HK-2 (cell line): ENCODE data around the gene ST14.
"Not testable (repeated sequence)": the region's sequence is repeated elsewhere in the genome, so short reads cannot be mapped to it uniquely, and the experiment has no call there.

Experiments
- DNase-seq: peaks from one replicate; pipeline ENCODE4 v3.0.0-alpha.2; 2018; ENCODE audit not compliant: unreplicated experiment

The ST14 gene

GRCh38 chr11:130188047-130188446, 28.5 kb downstream of the ST14 start:
- no peak for DNase-seq

- DNase-seq: no peak
Measured at GRCh38 chr11:130188585-130189347, 29.2 kb downstream of the ST14 start.

GRCh38 chr11:130189492-130190210, 30.1 kb downstream of the ST14 start:
- DNase-seq: no peak

- DNase-seq: no peak
Measured at GRCh38 chr11:130190371-130190881, 30.8 kb downstream of the ST14 start.

GRCh38 chr11:130191896-130192295, 32.3 kb downstream of the ST14 start:
- DNase-seq: no peak

- DNase-seq: no peak
Measured at GRCh38 chr11:130192845-130193267, 33.3 kb downstream of the ST14 start.

- DNase-seq: not testable (repeated sequence)
Measured at GRCh38 chr11:130193551-130193950, 34.0 kb downstream of the ST14 start.

- DNase-seq: no peak
Measured at GRCh38 chr11:130194241-130195023, 34.9 kb downstream of the ST14 start.

GRCh38 chr11:130197386-130198035, 37.9 kb downstream of the ST14 start:
- DNase-seq: no peak

- DNase-seq: no peak
Measured at GRCh38 chr11:130198292-130198691, 38.7 kb downstream of the ST14 start.

GRCh38 chr11:130198964-130199363, 39.4 kb downstream of the ST14 start:
- DNase-seq: no peak

GRCh38 chr11:130199792-130200191, 40.2 kb downstream of the ST14 start:
- DNase-seq: no peak

GRCh38 chr11:130201026-130201425, 41.4 kb downstream of the ST14 start:
- DNase-seq: no peak

- DNase-seq: no peak
Measured at GRCh38 chr11:130202009-130202817, 42.6 kb downstream of the ST14 start.

- no peak for DNase-seq
Measured at GRCh38 chr11:130202818-130203689, 43.5 kb downstream of the ST14 start.

- no peak for DNase-seq
Measured at GRCh38 chr11:130203766-130204702, 44.5 kb downstream of the ST14 start.

- no peak for DNase-seq
Measured at GRCh38 chr11:130204703-130205095, 45.1 kb downstream of the ST14 start.

- no peak for DNase-seq
Measured at GRCh38 chr11:130206141-130206540, 46.6 kb downstream of the ST14 start.
